ENCODE results near the gene ZDHHC4.
"Not testable (repeated sequence)": the region's sequence is repeated elsewhere in the genome, so short reads cannot be mapped to it uniquely, and the experiment has no call there.

Gene ZDHHC4

DNA sequence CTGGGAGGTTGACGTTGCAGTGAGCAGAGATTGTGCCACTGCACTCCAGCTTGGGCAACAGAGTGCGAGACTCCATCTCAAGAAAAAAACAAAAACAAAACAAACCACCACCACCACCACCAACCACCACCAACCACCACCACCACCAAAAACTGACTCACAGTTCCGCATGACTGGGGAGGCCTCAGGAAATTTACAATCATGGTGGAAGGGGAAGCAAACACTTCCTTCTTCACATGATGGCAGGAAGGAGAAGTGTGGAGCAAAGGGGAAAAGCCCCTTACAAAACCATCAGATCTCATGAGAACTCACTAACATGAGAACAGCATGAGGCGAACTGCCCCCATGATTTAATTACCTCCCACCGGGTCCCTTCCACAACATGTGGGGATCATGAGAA, 57.7 kb downstream of the ZDHHC4 start:
- DNase-seq (ENCODE audit: low read depth in 2 of 2), result not testable (repeated sequence)

DNA sequence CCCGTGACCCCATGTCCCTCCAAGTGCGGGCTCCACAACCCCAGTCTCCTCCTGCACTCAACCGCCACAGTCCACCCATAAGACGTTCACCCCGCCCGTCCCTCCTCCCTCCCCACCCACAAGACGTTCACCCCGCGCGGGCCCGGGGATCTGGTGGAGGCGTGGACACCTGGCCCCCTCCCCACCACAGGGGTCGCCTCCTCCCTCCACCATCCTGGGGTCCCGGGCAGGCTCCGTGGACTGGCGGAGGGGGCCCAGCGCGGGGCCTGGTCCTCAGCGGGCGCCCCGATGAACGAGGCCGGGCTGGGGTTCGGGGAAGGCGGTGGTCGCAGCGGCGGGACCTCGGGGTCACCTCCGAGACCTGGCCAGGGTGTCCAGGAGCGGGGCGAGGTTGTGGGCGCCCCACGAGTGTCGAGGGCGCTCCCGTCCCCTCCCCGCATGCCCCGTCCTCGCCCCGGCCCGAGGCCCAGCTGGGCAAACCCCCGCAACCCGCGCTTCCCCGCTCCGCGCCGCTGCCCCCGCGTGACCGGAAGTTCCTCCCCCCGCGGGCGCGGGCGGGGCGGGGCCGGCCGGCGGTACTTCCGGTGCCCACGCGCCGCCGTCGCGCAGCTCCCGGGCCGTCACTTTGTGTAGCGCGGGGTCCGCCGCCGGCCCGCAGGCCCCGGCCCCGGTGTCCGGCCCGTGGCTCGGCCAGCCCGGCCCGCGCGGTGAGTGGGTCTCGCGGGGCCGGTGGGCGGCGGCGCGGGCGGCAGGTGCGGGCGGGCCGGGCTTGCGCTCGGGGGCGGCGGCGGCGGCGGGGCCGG, 59.7 kb downstream of the ZDHHC4 start, which contains the start of gene ZNF316:
Gene ZNF316, plus strand, starts transcription at position 578 of the 803 bp plus-strand sequence. CDS start 5,092 bp downstream, outside the sequence.
- DNase-seq (ENCODE audit: low read depth in 2 of 2), result peak; percentile 43 to 56

DNA sequence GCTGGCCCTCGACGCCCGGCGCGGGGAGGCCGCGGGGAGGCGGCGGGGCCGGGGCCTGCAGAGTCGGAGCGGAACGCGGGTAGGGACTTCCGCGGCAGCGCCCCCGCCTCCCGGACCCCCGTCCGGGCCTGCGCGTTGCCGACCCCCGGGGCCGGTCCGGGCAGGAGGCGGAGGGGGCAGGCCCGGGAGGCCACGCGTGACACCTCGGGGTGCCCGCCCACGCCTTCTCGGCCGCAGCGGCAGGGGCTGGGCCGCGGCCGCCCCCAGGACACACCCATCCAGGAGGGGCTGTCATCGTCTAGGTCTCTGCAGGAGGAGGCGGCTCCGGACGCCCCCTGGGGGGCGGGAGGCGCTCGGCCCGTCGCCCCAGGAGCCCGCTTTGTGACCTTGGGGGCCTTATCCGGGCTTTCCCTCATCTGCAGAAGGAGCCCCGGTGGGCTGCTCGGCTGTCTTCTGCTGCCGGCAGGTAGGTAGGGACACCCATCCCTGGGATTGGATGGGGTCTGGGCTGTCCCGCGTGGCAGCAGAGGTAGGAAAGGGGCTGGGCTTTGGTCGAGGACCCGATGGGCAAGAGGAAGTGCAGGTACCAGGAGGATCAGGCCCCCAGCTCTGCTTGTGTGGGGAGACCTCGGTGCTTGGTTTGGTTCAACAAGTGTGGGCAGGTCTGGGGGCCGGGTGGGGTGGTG, 60.4 kb downstream of the ZDHHC4 start:
- peak; percentile 50 to 51 for DNase-seq (ENCODE audit: low read depth in 2 of 2)
